GM19238 (cell line): ENCODE results near the gene CRYZ.
"Not testable (repeated sequence)": the region's sequence is repeated elsewhere in the genome, so short reads cannot be mapped to it uniquely, and the experiment has no call there.

Source experiments
- DNase-seq: peaks from one replicate; pipeline ENCODE4 v3.0.0; 2011; ENCODE audit warnings: low spot score; ENCODE audit not compliant: insufficient read length

The CRYZ gene

GRCh38 chr1:74732960-74733603, at the start of gene CRYZ, which contains the start of gene TYW3:
Gene CRYZ (minus strand): TSS chr1:74733050. CDS start chr1:74724821, 8,229 bp downstream.
Gene TYW3 (plus strand): TSS chr1:74733152. CDS start chr1:74733245, 93 bp downstream.
- DNase-seq: peak; percentile 35

GRCh38 chr1:74780594-74780993, 47.7 kb upstream of the CRYZ start:
- no peak for DNase-seq

GRCh38 chr1:74779750-74780149, 46.9 kb upstream of the CRYZ start:
- DNase-seq: no peak

- no peak for DNase-seq
Measured at GRCh38 chr1:74777525-74777924, 44.7 kb upstream of the CRYZ start.

- no peak for DNase-seq
Measured at GRCh38 chr1:74775735-74776134, 42.9 kb upstream of the CRYZ start.

- no peak for DNase-seq
Measured at GRCh38 chr1:74773582-74773981, 40.7 kb upstream of the CRYZ start.

GRCh38 chr1:74772945-74773344, 40.1 kb upstream of the CRYZ start:
- DNase-seq: no peak

- DNase-seq: no peak
Measured at GRCh38 chr1:74771913-74772515, 39.2 kb upstream of the CRYZ start.

- DNase-seq: no peak
Measured at GRCh38 chr1:74767490-74767889, 34.6 kb upstream of the CRYZ start.

- no peak for DNase-seq
Measured at GRCh38 chr1:74766579-74766978, 33.7 kb upstream of the CRYZ start.

GRCh38 chr1:74763807-74764206, 31.0 kb upstream of the CRYZ start:
- no peak for DNase-seq

GRCh38 chr1:74756650-74757049, 23.8 kb upstream of the CRYZ start:
- not testable (repeated sequence) for DNase-seq

GRCh38 chr1:74755475-74755874, 22.6 kb upstream of the CRYZ start:
- DNase-seq: no peak

- no peak for DNase-seq
Measured at GRCh38 chr1:74753104-74753503, 20.3 kb upstream of the CRYZ start.

GRCh38 chr1:74748960-74749359, 16.1 kb upstream of the CRYZ start:
- no peak for DNase-seq

- not testable (repeated sequence) for DNase-seq
Measured at GRCh38 chr1:74745247-74745646, 12.4 kb upstream of the CRYZ start.

- not testable (repeated sequence) for DNase-seq
Measured at GRCh38 chr1:74740307-74740980, 7.6 kb upstream of the CRYZ start.

- no peak for DNase-seq
Measured at GRCh38 chr1:74737333-74737732, 4.5 kb upstream of the CRYZ start.

GRCh38 chr1:74733604-74734484, 994 bp upstream of the CRYZ start:
- DNase-seq: no peak

- not testable (repeated sequence) for DNase-seq
Measured at GRCh38 chr1:74732071-74732946, 541 bp downstream of the CRYZ start.
